Body of pancreas (tissue), 4 donors: ENCODE results near the gene HRH4. TPM values are rescaled to one million over a fixed set of nuclear protein-coding genes. Genes with fewer than 3 reads are reported as not detected.

Experiments
- ATAC-seq: fragments of 150-250 bp; one replicate; pipeline ENCODE4 v1.9.1; 2016
- DNase-seq, 4 donors: peaks; one replicate each; pipeline ENCODE4 v3.0.0-alpha.2; 2019
- H3K27ac ChIP-seq, 4 donors: fragments of 200-600 bp; sonication (generic); 1 replicate in 3 of 4; 2 replicates in 1 of 4; pipeline versions ENCODE4 v1.5.1 to v1.6.1; 2016 to 2019; ENCODE audit warnings: mild to moderate bottlenecking in 1 of 4, mixed read lengths in 1 of 4, moderate library complexity in 1 of 4
- H3K27me3 ChIP-seq, 2 donors: fragments of 200-600 bp; sonication (generic); one replicate each; pipeline ENCODE4 v1.6.0; 2016; ENCODE audit warnings: mild to moderate bottlenecking in 1 of 2
- H3K36me3 ChIP-seq, 2 donors: fragments of 200-600 bp; sonication (generic); replicated peaks in 1 of 2; 2 replicates each; pipeline ENCODE4 v1.5.1; 2016; ENCODE audit warnings: low read depth in 2 of 2; ENCODE audit not compliant: insufficient read depth in 1 of 2
- H3K4me1 ChIP-seq: fragments of 200-600 bp; sonication (generic); one replicate; pipeline ENCODE4 v1.6.0; 2016
- H3K4me3 ChIP-seq, 2 donors: fragments of 200-600 bp; sonication (generic); 1 replicate in 1 of 2; 2 replicates in 1 of 2; pipeline ENCODE4 v1.5.1; 2016 to 2019
- H3K9me3 ChIP-seq, 3 donors: fragments of 200-600 bp; sonication (generic); 1 replicate in 2 of 3; 2 replicates in 1 of 3; pipeline ENCODE4 v1.5.1; 2016
- POLR2A ChIP-seq, 3 donors: fragments of 450-650 bp; IDR thresholded peaks; one replicate each; pipeline ENCODE4 v1.6.1; 2016; ENCODE audit warnings: antibody characterized with exemption in 3 of 3, mild to moderate bottlenecking in 2 of 3
- WGBS, 2 donors: methylation state at CpG; one replicate each; pipeline ENCODE4 v1.1.5; 2017; 5-methylcytosine and 5-hydroxymethylcytosine counted together
- intact Hi-C: fragments of 100-400 bp; cut with DNase I; formaldehyde crosslinking; loops from one replicate; pipeline ENCODE4 v1.15.1; 2023
- total RNA-seq, 2 donors: library from RNA; depleted of rRNA; stranded (reverse); fragments of >200 nt; gene quantifications; one replicate each; pipeline ENCODE4 v1.1.0, GENCODE V29; 2016
- TF ChIP-seq, protein P1 (sequence below), 7 experiments: fragments of 450-650 bp in 4 of 7; fragments of 200-600 bp in 3 of 7; sonication (generic) in 3 of 7; IDR thresholded peaks; one replicate each; pipeline ENCODE4 v1.5.1; 2016 to 2019; ENCODE audit warnings: antibody characterized with exemption in 7 of 7

The HRH4 gene
- total RNA-seq, 2 donors from 2014 or later, result not detected

DNA sequence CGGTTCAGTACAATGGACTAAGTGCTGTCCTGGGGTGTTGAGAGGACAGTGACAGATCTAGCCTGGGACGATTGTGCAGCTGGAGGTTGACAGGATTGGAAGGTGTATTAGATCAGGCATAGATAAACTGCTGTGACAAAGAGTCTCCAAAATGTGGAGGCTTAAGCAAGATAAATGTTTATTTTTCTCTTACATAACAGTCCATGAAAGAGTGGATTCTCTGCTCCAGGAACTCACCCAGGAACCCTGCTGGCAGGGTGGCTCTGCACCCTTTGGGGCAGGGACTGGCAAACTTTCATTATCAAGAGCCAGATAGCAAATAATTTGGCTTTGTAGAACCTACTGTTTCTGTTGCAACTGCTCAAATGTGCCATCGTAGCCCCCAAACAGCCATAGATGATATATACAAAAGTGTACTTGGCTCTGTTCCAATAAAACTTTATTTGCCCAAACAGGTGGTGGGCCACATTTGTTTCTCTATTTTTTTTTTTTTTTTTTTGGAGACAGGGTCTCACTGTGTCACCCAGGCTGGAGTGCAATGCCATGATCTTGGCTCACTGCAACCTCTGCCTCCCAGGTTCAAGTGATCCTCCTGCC, 9.7 kb downstream of the HRH4 start:
- Histone ChIP-seq H3K9me3 (no peaks in the 10 kb centered on the region), H3K27ac (no peak overlapping the region), H3K36me3 (no peaks in the 10 kb centered on the region), H3K4me1 (no peaks in the 10 kb centered on the region), H3K27me3 (no peaks in the 10 kb centered on the region), H3K4me3 (no peak overlapping the region)
- no peak for DNase-seq
- 70 to 71% methylated on average over 3 of the region's 3 CpGs for WGBS, 2 donors
- intact Hi-C loops, result no loop called here
- TF ChIP-seq, protein P1, sequence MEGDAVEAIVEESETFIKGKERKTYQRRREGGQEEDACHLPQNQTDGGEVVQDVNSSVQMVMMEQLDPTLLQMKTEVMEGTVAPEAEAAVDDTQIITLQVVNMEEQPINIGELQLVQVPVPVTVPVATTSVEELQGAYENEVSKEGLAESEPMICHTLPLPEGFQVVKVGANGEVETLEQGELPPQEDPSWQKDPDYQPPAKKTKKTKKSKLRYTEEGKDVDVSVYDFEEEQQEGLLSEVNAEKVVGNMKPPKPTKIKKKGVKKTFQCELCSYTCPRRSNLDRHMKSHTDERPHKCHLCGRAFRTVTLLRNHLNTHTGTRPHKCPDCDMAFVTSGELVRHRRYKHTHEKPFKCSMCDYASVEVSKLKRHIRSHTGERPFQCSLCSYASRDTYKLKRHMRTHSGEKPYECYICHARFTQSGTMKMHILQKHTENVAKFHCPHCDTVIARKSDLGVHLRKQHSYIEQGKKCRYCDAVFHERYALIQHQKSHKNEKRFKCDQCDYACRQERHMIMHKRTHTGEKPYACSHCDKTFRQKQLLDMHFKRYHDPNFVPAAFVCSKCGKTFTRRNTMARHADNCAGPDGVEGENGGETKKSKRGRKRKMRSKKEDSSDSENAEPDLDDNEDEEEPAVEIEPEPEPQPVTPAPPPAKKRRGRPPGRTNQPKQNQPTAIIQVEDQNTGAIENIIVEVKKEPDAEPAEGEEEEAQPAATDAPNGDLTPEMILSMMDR (IDR thresholded peaks at IDR 0.05), result no peak
- no peak for TF ChIP-seq POLR2A (IDR thresholded peaks at IDR 0.05)
- ATAC-seq, result no peak

DNA sequence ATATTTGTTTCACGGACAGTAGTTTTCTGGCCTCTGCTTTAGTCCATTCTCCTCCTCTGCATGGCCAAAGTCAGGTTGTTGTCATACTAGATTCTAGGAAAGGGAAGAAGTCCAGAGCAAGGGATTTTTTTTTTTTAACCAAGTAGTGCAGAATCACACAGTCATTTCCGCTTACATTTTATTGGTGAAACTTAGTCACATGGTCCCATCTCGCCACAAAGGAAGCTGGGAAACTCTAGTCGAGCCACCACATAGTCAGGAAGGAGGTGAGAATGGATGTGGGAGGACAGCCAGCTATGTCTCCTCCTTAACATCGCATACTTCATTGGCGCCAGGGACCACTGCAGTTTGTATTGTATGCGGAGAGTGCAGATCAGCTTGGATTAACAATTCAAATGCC, 10.4 kb downstream of the HRH4 start:
- Histone ChIP-seq H3K27me3 (no peaks in the 10 kb centered on the region), H3K9me3 (no peaks in the 10 kb centered on the region), H3K4me3 (no peak overlapping the region), H3K36me3 (no peaks in the 10 kb centered on the region), H3K27ac (no peak overlapping the region), H3K4me1 (no peaks in the 10 kb centered on the region)
- WGBS, 2 donors, result 84 to 90% methylated on average over 7 of the region's 7 CpGs
- TF ChIP-seq, protein P1 (IDR thresholded peaks at IDR 0.05), result no peak
- TF ChIP-seq POLR2A (IDR thresholded peaks at IDR 0.05), result no peak
- DNase-seq, result no peak
- intact Hi-C loops, result no loop called here
- ATAC-seq, result no peak

DNA sequence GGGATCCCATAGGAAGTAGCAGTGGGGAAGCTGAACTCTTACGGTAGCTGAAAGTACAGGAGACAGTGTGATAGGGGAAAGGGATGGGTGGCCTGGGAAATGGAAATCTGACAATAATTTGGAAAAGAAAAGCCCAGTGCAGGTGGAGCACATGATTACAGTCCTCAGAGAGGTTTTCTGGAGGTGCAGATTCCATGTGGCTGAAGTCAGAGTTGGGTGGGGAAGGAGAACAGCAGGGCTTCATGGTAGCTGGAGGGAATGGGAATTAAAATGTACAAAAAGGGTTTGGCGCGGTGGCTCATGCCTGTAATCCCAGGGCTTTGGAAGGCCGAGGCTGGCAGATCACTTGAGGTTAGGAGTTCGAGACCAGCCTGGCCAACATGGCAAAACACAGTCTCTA, 12.2 kb downstream of the HRH4 start:
- WGBS, 2 donors, result 93 to 95% methylated on average over 5 of the region's 5 CpGs
- no peaks in the 10 kb centered on the region for H3K36me3 ChIP-seq

DNA sequence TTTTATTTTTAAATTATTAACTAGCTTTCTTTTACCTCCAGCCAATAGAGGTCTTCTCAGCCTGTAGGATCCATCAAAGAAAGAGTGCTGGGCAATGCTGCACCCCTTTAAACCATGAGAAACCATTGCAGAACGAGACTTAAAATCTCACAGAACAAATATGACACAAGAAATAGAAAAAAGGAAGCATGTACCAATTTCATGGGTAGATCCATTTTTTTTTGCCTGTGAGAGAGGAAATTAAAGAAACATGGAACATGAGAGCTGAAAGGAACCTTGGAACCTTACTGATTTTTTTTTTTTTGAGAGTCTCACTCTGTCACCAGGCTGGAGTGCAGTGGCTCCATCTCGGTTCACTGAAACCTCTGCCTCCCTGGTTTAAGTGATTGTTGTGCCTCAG, 14.0 kb downstream of the HRH4 start:
- H3K4me3 ChIP-seq, result no peak overlapping the region
- no peak for ATAC-seq

More for the DNA sequence above, 12.2 kb downstream of the HRH4 start:
- intact Hi-C loops, result no loop called here
- no peak for DNase-seq
- no peak for ATAC-seq
- H3K27me3 ChIP-seq, result no peaks in the 10 kb centered on the region
- no peak overlapping the region for H3K27ac ChIP-seq
- H3K4me1 ChIP-seq, result no peaks in the 10 kb centered on the region
- no peak for TF ChIP-seq POLR2A (IDR thresholded peaks at IDR 0.05)
- TF ChIP-seq, protein P1 (IDR thresholded peaks at IDR 0.05), result no peak
- H3K4me3 ChIP-seq, result no peak overlapping the region
- no peaks in the 10 kb centered on the region for H3K9me3 ChIP-seq

More for the DNA sequence above, 14.0 kb downstream of the HRH4 start:
- H3K36me3 ChIP-seq, result no peaks in the 10 kb centered on the region
- WGBS, 2 donors, result 54 to 56% methylated on average over 2 of the region's 2 CpGs
- H3K4me1 ChIP-seq, result no peaks in the 10 kb centered on the region
- H3K27me3 ChIP-seq, result no peaks in the 10 kb centered on the region
- intact Hi-C loops, result no loop called here
- no peaks in the 10 kb centered on the region for H3K9me3 ChIP-seq
- DNase-seq, result no peak
- H3K27ac ChIP-seq, result no peak overlapping the region
- TF ChIP-seq POLR2A (IDR thresholded peaks at IDR 0.05), result no peak
- TF ChIP-seq, protein P1 (IDR thresholded peaks at IDR 0.05), result no peak
